GM18520 (cell line): ENCODE data around the gene HOXC6.
"Not testable (repeated sequence)": the region's sequence is repeated elsewhere in the genome, so short reads cannot be mapped to it uniquely, and the experiment has no call there.

Experiments
- ATAC-seq: cut with Tn5 transposase; IDR thresholded peaks from one replicate; pipeline ENCODE4 v1.9.1; 2021; ENCODE audit not compliant: unreplicated experiment

HOXC6 gene

GRCh38 chr12:54038284-54038870, 10.1 kb downstream of the HOXC6 start:
- no peak for ATAC-seq

GRCh38 chr12:54038871-54039414, 10.7 kb downstream of the HOXC6 start:
- no peak for ATAC-seq

GRCh38 chr12:54039417-54040147, 11.3 kb downstream of the HOXC6 start:
- no peak for ATAC-seq

GRCh38 chr12:54040148-54040494, 11.9 kb downstream of the HOXC6 start:
- ATAC-seq = no peak

GRCh38 chr12:54040648-54041047, 12.4 kb downstream of the HOXC6 start:
- no peak for ATAC-seq

- no peak for ATAC-seq
Observed at GRCh38 chr12:54041097-54041690, 13.0 kb downstream of the HOXC6 start.

GRCh38 chr12:54042033-54042432, 13.8 kb downstream of the HOXC6 start:
- not testable (repeated sequence) for ATAC-seq

GRCh38 chr12:54042970-54043853, 15.0 kb downstream of the HOXC6 start:
- no peak for ATAC-seq

GRCh38 chr12:54044425-54045103, 16.3 kb downstream of the HOXC6 start:
- ATAC-seq = no peak

GRCh38 chr12:54045401-54045800, 17.2 kb downstream of the HOXC6 start:
- no peak for ATAC-seq

- ATAC-seq = no peak
Observed at GRCh38 chr12:54045868-54046521, 17.8 kb downstream of the HOXC6 start.

GRCh38 chr12:54046809-54047159, 18.5 kb downstream of the HOXC6 start:
- no peak for ATAC-seq

GRCh38 chr12:54047160-54047963, 19.1 kb downstream of the HOXC6 start:
- ATAC-seq = no peak

- ATAC-seq = no peak
Observed at GRCh38 chr12:54047964-54048303, 19.7 kb downstream of the HOXC6 start.

GRCh38 chr12:54048406-54049093, 20.3 kb downstream of the HOXC6 start:
- ATAC-seq = no peak

- no peak for ATAC-seq
Observed at GRCh38 chr12:54049108-54049507, 20.9 kb downstream of the HOXC6 start.

GRCh38 chr12:54050482-54050810, 22.2 kb downstream of the HOXC6 start:
- no peak for ATAC-seq

GRCh38 chr12:54051026-54051842, 23.0 kb downstream of the HOXC6 start:
- no peak for ATAC-seq
